GM12878 (cell line): ENCODE measurements around the gene KCNK4. TPM values are rescaled to one million over a fixed set of nuclear protein-coding genes. Genes with fewer than 3 reads are reported as not detected.

Experiments used
- polyA plus RNA-seq, 11 experiments: library from polyadenylated mRNA; depleted of rRNA in 4 of 11; unstranded in 6 of 11; stranded (reverse) in 5 of 11; fragments of >200 nt; fragmentation: Nextera tagmentation in 4 of 11; fragmentation: Illumina TruSeq in 1 of 11; extraction: Ambion mirVana in 4 of 11; extraction: Trizol in 1 of 11; gene quantifications; 1 replicate in 1 of 11; 2 replicates in 10 of 11; pipeline versions ENCODE4 v1.2.1 to v1.2.3, GENCODE V29; 2011 to 2016; ENCODE audit warnings: inconsistent platforms in 2 of 11, missing spikeins in 2 of 11, low read depth in 1 of 11
- total RNA-seq, 4 experiments: library from RNA; depleted of rRNA in 3 of 4; stranded (reverse); fragments of >200 nt in 3 of 4; fragmentation: Illumina TruSeq in 1 of 4; extraction: Trizol in 1 of 4; gene quantifications; 2 replicates each; pipeline versions ENCODE4 v1.2.1 to v1.2.3, GENCODE V29; 2013 to 2021
- TF ChIP-seq, protein P1 (sequence below): fragments of 450-650 bp; IDR thresholded peaks from 2 replicates; pipeline ENCODE4 v1.6.1; 2017; ENCODE audit warnings: mild to moderate bottlenecking, moderate library complexity
- TF ChIP-seq, protein P2 (sequence below): fragments of 450-650 bp; formaldehyde crosslinking; IDR thresholded peaks from 2 replicates; pipeline ENCODE4 v1.4.0; 2020; ENCODE audit warnings: mild to moderate bottlenecking, moderate library complexity

The KCNK4 gene
- total and polyA plus RNA-seq, 10 of the 15 experiments (the other 5 are each of a cell fraction or from before 2014, with no cell fraction given), result 0.04 TPM; not detected in 9

DNA sequence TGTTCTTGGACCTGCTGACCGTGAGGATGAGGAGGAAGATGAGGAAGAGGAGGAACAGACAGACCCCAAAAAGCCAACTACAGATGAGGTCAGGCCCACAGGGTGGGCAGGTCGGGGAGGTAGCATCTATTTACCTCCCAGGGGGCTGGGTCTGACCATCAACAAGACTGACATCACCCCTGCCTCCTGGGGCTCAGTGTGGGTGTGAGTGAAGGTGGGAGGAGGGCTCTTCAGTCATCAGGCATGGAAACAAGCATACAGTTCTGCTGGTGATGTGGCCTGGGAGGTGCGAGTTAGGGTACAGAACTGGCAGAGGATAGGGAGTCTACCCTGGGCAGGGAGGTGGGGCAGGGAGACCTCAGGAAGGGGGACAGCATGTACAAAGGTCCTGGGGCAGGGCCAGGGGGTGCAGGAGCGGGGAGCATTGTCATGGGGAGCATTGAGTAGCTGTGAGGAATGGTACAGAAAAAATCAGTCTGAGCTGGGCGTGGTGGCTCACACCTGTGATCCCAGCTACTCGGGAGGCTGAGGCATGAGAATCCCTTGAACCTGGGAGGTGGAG lies 30.9 kb upstream of the KCNK4 start (continued):
- TF ChIP-seq, protein P1, sequence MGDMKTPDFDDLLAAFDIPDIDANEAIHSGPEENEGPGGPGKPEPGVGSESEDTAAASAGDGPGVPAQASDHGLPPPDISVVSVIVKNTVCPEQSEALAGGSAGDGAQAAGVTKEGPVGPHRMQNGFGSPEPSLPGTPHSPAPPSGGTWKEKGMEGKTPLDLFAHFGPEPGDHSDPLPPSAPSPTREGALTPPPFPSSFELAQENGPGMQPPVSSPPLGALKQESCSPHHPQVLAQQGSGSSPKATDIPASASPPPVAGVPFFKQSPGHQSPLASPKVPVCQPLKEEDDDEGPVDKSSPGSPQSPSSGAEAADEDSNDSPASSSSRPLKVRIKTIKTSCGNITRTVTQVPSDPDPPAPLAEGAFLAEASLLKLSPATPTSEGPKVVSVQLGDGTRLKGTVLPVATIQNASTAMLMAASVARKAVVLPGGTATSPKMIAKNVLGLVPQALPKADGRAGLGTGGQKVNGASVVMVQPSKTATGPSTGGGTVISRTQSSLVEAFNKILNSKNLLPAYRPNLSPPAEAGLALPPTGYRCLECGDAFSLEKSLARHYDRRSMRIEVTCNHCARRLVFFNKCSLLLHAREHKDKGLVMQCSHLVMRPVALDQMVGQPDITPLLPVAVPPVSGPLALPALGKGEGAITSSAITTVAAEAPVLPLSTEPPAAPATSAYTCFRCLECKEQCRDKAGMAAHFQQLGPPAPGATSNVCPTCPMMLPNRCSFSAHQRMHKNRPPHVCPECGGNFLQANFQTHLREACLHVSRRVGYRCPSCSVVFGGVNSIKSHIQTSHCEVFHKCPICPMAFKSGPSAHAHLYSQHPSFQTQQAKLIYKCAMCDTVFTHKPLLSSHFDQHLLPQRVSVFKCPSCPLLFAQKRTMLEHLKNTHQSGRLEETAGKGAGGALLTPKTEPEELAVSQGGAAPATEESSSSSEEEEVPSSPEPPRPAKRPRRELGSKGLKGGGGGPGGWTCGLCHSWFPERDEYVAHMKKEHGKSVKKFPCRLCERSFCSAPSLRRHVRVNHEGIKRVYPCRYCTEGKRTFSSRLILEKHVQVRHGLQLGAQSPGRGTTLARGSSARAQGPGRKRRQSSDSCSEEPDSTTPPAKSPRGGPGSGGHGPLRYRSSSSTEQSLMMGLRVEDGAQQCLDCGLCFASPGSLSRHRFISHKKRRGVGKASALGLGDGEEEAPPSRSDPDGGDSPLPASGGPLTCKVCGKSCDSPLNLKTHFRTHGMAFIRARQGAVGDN, result no peak
- TF ChIP-seq, protein P2, sequence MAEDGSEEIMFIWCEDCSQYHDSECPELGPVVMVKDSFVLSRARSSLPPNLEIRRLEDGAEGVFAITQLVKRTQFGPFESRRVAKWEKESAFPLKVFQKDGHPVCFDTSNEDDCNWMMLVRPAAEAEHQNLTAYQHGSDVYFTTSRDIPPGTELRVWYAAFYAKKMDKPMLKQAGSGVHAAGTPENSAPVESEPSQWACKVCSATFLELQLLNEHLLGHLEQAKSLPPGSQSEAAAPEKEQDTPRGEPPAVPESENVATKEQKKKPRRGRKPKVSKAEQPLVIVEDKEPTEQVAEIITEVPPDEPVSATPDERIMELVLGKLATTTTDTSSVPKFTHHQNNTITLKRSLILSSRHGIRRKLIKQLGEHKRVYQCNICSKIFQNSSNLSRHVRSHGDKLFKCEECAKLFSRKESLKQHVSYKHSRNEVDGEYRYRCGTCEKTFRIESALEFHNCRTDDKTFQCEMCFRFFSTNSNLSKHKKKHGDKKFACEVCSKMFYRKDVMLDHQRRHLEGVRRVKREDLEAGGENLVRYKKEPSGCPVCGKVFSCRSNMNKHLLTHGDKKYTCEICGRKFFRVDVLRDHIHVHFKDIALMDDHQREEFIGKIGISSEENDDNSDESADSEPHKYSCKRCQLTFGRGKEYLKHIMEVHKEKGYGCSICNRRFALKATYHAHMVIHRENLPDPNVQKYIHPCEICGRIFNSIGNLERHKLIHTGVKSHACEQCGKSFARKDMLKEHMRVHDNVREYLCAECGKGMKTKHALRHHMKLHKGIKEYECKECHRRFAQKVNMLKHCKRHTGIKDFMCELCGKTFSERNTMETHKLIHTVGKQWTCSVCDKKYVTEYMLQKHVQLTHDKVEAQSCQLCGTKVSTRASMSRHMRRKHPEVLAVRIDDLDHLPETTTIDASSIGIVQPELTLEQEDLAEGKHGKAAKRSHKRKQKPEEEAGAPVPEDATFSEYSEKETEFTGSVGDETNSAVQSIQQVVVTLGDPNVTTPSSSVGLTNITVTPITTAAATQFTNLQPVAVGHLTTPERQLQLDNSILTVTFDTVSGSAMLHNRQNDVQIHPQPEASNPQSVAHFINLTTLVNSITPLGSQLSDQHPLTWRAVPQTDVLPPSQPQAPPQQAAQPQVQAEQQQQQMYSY (CRISPR knock-in tag), result no peak
